Measurements from ENCODE around the gene MGST2.

- no peak for TF ChIP-seq ZFP30 (CRISPR knock-in tag; IDR thresholded peaks at IDR 0.05)
- TF ChIP-seq OSR1 (CRISPR knock-in tag; IDR thresholded peaks at IDR 0.05): no peak
- TF ChIP-seq TCF4 (CRISPR knock-in tag; IDR thresholded peaks at IDR 0.05; ENCODE audit: borderline replicate concordance): no peak
- TF ChIP-seq TOX (CRISPR knock-in tag; IDR thresholded peaks at IDR 0.05; ENCODE audit: borderline replicate concordance): no peak
- TF ChIP-seq PPARA (CRISPR knock-in tag; IDR thresholded peaks at IDR 0.05; ENCODE audit: borderline replicate concordance): no peak
- no peak for TF ChIP-seq RARB (CRISPR knock-in tag; IDR thresholded peaks at IDR 0.05)
These were observed 78.6 kb downstream of the MGST2 start for GRCh38 chr4:139744232-139744631.

Measured in SK-N-SH treated with all-trans-retinoic acid at 6 μM for 48 hours (cell line).